ENCODE measurements around the gene SYT17. TPM values are rescaled to one million over a fixed set of nuclear protein-coding genes. Genes with fewer than 3 reads are reported as not detected.
"Not testable (repeated sequence)": the region's sequence is repeated elsewhere in the genome, so short reads cannot be mapped to it uniquely, and the experiment has no call there.

The SYT17 gene
- total RNA-seq, 1 experiment from 2014 or later: 10.6 TPM

DNA sequence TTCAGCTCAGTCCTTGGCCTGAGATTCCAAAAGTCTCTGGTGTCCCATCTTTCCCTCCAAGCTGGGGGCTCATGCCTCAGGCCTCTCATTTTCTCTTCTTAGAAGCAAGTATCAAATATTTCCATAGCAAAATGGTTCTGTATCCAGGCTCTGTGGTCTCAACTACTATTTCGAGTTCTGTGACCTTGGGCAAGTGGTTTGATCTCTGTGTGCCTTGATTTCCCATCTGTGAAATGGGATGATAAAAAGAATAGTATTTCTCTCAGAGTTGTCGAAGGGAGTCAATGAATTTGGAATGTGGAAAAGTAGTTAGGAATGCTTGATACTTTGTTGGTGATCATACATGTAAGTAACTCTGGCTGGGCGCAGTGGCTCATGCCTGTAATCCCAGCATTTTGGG lies 6.4 kb downstream of the SYT17 start:
- Histone ChIP-seq H3K36me3 (no peaks in the 10 kb centered on the region), H3K27me3 (no peaks in the 10 kb centered on the region), H3K9me3 (replicated peaks) (no peaks in the 10 kb centered on the region), H3K4me3 (no peak overlapping the region), H3K4me1 (0 out of 2 replicates have a peak, but pooled peaks cover under 1% of the 10 kb centered on the region), H3K27ac (no peak overlapping the region)
- no peak for DNase-seq

DNA sequence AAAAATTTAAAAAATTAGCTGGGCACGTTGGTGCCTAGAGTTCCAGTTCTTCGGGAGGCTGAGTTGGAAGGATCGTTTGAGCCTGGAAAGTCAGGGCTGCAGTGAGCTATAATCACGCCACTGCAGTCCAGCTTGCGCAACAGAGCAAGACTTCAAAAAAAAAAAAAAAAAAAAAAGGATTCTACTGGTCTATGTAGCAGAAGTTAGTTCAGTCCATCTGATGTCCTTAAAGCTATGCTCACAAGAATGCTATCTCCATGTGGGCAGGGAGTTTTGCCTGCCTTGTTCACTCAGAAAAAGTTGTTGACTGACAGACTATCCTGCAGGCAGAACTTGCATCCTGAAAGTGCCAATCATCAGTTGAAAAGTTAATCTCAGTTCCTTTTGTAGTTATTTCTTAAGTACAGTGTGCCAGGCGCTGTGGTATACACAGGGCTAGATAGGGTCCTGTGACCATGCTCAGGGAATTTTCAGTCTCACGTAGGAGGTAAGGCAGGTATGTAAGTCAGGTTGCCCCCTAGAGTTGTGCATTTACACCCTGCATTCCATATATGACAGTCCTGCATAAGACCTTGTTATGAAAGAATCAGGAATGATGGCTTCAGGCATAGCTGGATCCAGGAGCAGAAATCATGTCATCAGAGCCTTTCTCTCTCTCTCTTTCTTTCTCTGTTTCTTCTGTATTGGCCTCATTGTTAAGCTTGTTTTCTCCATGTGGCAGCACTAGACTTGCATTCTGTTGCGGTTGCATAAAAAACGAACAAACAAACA lies 7.6 kb downstream of the SYT17 start:
- no peak for DNase-seq
- Histone ChIP-seq H3K36me3 (no peaks in the 10 kb centered on the region), H3K4me1 (no peaks in the 10 kb centered on the region), H3K9me3 (replicated peaks) (no peaks in the 10 kb centered on the region), H3K4me3 (no peak overlapping the region), H3K27ac (no peak overlapping the region), H3K27me3 (no peaks in the 10 kb centered on the region)

DNA sequence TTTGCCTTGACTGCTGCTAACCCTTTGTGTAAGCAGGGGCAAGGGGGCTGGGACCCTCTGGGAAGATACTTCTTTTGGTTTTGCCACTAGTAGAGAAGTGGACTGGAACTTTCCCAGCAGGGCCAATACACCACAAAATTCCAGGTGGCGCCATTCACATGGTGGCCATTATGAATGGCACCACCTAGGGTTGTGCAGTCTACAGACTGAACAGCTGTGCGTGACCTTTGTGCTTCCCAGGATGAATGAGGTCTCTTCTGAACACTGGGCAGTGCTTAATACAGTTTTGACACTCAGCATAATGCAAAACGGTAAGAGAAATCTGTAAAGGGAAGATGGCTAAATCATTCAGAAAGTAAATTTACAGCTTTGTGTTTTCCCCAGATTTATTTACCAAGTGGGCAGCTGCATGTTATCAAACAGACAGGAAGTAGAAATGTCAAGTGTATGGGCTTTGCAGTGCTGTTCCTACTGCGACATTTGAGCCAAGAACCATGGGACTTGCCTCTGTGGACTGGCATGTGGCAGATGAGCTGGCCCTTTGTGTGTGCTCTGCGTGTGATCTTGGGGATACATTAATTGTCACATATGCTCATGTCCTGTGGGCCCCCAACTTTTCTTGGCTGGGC lies 9.2 kb downstream of the SYT17 start:
- H3K27me3 ChIP-seq: no peaks in the 10 kb centered on the region
- no peak for DNase-seq
- H3K27ac ChIP-seq: no peak overlapping the region
- H3K4me1 ChIP-seq: no peaks in the 10 kb centered on the region
- no peaks in the 10 kb centered on the region for H3K36me3 ChIP-seq
- H3K4me3 ChIP-seq: no peak overlapping the region
- H3K9me3 ChIP-seq (replicated peaks): no peaks in the 10 kb centered on the region

DNA sequence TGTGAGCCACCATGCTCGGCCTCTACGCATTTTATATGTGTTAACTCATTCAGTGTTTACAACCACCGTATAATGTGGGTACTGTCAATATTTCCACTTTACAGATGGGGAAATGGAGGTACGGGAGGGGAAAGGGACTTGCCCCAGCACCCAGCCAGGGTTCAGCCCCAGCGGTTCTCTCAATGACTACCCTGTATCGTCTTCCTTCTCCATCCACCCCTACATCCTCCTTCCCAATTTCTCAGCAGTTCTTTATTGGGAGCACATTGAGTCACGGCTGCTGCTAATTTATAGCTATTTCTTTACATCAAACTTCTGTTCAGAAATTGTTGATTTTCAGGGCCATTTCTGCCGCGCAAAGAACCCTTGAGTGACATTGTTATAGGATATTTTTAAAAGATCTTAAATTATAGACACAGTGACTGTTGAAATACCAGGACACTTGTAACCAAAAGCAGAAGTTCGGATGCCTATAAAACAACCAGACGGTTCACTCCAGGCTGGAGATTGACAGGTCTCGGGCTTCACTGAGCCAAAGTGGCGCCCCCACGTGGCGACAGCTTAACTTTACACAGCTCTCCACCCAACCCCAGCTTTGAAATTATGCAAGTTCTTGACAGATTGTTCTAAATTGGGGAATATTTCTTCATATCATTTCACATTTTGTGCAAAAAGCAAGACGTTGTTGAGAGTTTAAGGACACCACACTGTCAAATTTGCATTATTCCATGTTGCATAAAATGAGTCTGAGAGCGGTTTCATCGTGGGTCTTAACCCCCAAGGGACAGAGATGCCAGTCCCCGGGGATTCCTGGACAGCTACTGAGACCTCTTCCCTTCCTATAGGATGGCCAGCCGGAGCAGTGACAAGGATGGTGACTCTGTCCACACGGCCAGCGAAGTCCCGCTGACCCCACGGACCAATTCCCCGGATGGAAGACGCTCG lies 11.8 kb downstream of the SYT17 start:
- Histone ChIP-seq H3K27ac (no peak overlapping the region), H3K4me3 (no peak overlapping the region), H3K27me3 (no peaks in the 10 kb centered on the region), H3K36me3 (0 out of 2 replicates have a peak, but pooled peaks cover 3% of the 10 kb centered on the region), H3K9me3 (replicated peaks) (no peaks in the 10 kb centered on the region), H3K4me1 (no peaks in the 10 kb centered on the region)
- peak in 1 of 2 experiments; percentile 29 for DNase-seq

DNA sequence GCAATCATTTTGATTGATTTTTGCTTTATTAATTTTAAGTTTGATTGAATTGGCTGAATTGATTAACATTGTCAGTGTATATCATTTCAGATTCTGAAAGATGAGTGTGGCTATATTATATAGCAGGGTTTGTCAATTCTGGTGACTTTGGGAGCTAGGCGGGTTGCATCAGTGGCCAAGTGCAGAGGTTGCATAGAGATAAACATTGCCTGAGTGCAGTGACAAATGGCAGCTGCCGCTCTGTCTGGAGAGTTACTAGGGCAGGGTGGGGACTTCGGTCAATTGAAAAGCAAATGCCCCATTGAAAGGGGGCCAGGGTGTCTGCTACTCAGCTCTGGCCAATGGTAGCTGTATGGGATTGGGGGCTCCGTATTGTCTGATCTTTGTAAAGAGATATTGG lies 12.7 kb downstream of the SYT17 start:
- DNase-seq: no peak
- H3K36me3 ChIP-seq: 0 out of 2 replicates have a peak, but pooled peaks cover 3% of the 10 kb centered on the region
- H3K27me3 ChIP-seq: no peaks in the 10 kb centered on the region
- no peak overlapping the region for H3K27ac ChIP-seq
- no peaks in the 10 kb centered on the region for H3K4me1 ChIP-seq
- H3K4me3 ChIP-seq: no peak overlapping the region
- no peaks in the 10 kb centered on the region for H3K9me3 ChIP-seq (replicated peaks)

DNA sequence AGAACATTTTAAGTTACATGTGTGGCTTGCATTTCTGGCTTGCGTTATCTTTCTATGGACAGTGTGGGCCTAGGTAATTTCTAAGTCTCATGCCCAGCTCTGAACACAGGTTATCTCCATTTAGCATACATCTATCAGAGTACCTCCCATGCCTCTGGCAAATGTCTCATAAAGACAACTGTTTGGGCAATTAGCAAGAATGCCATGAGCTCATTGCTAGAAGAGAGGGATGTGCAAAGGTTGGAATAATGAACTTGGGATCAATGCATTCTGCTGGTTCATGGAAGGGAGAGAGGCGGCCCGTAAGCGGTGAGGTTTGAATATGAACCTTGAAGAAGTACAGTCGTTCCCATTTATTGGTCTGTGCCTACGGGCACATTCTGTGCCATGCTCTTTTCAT lies 14.4 kb downstream of the SYT17 start:
- Histone ChIP-seq H3K27me3 (no peaks in the 10 kb centered on the region), H3K9me3 (replicated peaks) (no peaks in the 10 kb centered on the region), H3K27ac (no peak overlapping the region), H3K4me3 (no peak overlapping the region), H3K4me1 (no peaks in the 10 kb centered on the region), H3K36me3 (peaks cover 3% of the 10 kb centered on the region; the same call in 1 of the 2 replicates)
- no peak for DNase-seq

DNA sequence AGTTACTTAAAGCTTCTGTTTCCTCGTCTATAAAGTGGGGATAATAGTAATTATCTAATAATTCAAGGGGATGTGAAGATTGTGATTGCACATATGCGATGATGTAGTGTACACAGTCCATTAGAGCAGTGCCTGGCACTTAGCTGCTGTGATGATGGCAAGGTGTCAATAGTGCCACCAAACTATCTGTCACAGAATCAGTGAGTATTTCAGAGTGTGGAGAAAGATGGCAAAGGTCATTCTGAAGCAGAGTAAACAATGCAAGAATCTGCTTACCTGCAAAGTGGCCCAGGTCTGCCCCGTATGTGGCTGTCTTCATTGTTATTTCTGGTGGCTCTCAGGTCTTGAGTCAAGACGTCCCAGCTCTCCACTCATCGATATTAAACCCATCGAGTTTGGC lies 15.1 kb downstream of the SYT17 start:
- DNase-seq: no peak
- 0 out of 2 replicates have a peak, but pooled peaks cover 5% of the 10 kb centered on the region for H3K9me3 ChIP-seq (replicated peaks)
- no peaks in the 10 kb centered on the region for H3K4me1 ChIP-seq
- no peak overlapping the region for H3K4me3 ChIP-seq
- H3K27ac ChIP-seq: no peak overlapping the region
- H3K36me3 ChIP-seq: peaks cover 5% of the 10 kb centered on the region
- no peaks in the 10 kb centered on the region for H3K27me3 ChIP-seq

DNA sequence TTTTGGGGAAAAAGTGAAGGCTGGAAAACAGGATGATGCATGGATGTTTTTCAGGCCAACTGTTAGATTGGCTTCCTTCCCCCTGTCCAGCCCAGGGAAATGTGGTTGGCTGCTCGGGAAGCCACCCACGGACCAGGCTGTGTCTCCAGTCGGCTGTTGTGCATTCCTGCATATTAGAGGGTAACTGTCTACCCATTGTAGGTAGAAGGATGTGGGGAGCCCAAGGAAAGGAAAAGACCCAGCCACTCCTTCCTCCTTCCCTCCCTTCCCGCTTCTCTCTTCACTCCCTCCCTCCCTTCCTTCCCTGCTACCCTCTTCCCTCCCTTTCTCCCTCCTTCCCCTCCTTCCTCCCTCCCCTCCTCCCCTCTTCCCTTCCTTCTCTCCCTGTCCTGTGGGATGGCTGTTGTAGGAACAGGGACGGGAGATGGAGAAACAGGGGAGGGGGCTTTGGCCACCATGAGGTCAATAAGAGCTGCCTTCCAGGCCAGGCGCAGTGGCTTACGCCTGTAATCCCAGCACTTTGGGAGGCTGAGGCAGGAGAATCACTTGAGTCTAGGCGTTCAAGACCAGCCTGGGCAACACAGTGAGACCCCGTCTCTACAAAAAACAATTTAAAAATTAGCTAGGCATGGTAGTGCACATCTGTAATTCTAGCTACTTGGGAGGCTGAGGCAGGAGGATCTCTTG lies 16.9 kb downstream of the SYT17 start:
- Histone ChIP-seq H3K4me3 (no peak overlapping the region), H3K4me1 (no peaks in the 10 kb centered on the region), H3K27me3 (no peaks in the 10 kb centered on the region), H3K27ac (no peak overlapping the region), H3K9me3 (replicated peaks) (0 out of 2 replicates have a peak, but pooled peaks cover 5% of the 10 kb centered on the region), H3K36me3 (peaks cover 5% of the 10 kb centered on the region)
- DNase-seq: no peak

DNA sequence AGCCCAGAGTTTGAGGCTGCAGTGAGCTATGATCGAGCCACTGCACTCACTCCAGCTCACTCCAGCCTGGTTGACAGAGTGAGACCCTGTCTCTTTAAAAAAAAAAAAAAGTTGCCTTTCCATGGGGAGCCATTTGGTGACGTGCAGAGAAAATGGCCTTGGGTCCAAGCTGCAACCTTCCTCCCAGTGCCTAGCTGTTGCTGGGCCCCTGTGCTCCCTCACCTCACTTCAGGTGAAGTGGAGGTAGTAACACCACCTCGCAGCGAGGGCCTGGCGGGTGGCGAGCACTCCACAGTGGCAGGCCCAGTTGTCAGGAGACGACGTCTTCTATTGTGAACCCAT lies 17.4 kb downstream of the SYT17 start:
- no peak for DNase-seq
- H3K27ac ChIP-seq: no peak overlapping the region
- H3K27me3 ChIP-seq: no peaks in the 10 kb centered on the region
- H3K9me3 ChIP-seq (replicated peaks): 0 out of 2 replicates have a peak, but pooled peaks cover 5% of the 10 kb centered on the region
- H3K36me3 ChIP-seq: peaks cover 5% of the 10 kb centered on the region
- H3K4me3 ChIP-seq: no peak overlapping the region
- no peaks in the 10 kb centered on the region for H3K4me1 ChIP-seq

DNA sequence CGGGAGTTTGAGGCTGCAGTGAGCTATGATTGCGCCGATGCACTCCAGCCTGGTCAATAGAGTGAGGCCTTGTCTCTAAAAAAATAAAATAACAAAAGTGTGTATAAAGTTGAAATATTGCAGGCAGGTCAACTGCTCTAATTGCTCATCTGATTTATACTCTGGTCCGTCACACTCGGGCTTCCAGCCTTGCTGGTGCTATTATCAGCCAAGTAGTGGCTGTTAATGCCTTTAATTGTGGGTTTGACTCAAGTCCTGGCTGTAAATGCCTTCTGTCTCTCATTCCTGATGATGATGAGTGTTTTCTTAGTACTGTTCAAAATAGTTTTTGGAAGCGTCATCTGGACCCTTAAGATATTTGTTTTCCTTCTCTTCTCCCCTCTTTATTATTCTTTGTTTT lies 18.4 kb downstream of the SYT17 start:
- DNase-seq: no peak

DNA sequence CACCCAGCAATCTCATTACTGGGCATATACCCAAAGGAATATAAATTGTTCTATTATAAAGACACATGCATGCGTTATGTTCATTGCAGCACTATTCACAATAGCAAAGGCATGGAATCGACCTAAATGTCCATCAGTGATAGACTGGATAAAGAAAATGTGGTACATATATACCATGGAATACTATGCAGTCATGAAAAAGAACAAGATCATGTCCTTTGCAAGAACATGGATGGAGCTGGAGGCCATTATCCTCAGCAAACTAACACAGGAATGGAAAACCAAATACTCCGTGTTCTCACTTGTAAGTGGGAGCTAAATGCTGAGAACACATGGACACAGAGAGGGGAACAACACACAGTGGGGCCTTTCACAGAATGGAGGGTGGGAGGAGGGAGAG lies 19.9 kb downstream of the SYT17 start:
- H3K27ac ChIP-seq: not testable (repeated sequence)

More for the DNA sequence above, 18.4 kb downstream of the SYT17 start:
- Histone ChIP-seq H3K36me3 (peaks cover 5% of the 10 kb centered on the region), H3K27me3 (no peaks in the 10 kb centered on the region), H3K4me1 (no peaks in the 10 kb centered on the region), H3K27ac (no peak overlapping the region), H3K9me3 (replicated peaks) (0 out of 2 replicates have a peak, but pooled peaks cover 5% of the 10 kb centered on the region), H3K4me3 (no peak overlapping the region)

DNA sequence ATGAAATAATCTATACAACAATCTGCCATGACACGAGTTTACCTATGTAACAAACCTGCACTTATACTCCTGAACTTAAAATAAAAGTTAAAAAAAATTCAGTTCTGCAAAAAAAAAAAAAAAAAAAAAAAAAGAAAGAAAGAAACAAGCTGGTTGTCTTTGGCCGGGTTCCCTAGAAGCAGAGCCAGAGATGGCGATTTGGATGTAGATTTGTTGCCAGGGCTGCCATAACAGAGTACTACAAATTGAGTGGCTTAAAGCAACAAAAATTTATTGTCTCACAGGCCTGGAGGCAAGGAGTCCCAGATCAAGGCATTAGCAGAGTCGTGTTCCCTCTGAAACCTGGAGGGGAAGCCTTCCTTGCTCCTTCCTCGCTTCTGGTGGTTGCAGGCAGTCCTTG lies 20.4 kb downstream of the SYT17 start:
- Histone ChIP-seq H3K4me3 (no peak overlapping the region), H3K27ac (no peak overlapping the region), H3K36me3 (peaks cover 5% of the 10 kb centered on the region), H3K27me3 (no peaks in the 10 kb centered on the region), H3K9me3 (replicated peaks) (0 out of 2 replicates have a peak, but pooled peaks cover 5% of the 10 kb centered on the region), H3K4me1 (no peaks in the 10 kb centered on the region)
- DNase-seq: no peak

More for the DNA sequence above, 19.9 kb downstream of the SYT17 start:
- H3K9me3 ChIP-seq (replicated peaks); H3K36me3 ChIP-seq; H3K4me1 ChIP-seq; H3K27me3 ChIP-seq; DNase-seq; H3K4me3 ChIP-seq: not testable (repeated sequence)

DNA sequence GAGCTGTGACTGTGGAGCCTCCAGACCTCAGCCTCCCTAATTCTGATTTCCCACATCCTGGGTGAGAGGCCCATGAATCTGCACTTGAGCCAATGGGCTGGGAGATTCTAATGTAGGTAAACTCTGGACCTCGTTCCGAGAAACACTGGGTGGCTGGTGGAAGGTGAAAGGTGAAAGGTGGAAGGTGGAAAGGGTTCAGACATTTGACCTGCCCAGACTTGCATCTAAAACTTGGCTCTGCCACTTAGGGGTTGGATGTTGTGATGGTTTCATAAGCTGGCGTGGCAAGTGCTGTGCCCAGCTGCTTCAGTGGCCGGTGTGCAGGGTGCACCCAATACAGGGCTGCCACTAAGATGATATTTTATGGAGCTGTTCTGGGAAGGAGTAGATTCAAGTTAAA lies 24.8 kb downstream of the SYT17 start:
- H3K9me3 ChIP-seq (replicated peaks): 0 out of 2 replicates have a peak, but pooled peaks cover 2% of the 10 kb centered on the region
- H3K4me1 ChIP-seq: no peaks in the 10 kb centered on the region
- DNase-seq: no peak
- H3K27me3 ChIP-seq: no peaks in the 10 kb centered on the region
- no peak overlapping the region for H3K4me3 ChIP-seq
- no peak overlapping the region for H3K27ac ChIP-seq
- peaks cover 1% of the 10 kb centered on the region for H3K36me3 ChIP-seq

DNA sequence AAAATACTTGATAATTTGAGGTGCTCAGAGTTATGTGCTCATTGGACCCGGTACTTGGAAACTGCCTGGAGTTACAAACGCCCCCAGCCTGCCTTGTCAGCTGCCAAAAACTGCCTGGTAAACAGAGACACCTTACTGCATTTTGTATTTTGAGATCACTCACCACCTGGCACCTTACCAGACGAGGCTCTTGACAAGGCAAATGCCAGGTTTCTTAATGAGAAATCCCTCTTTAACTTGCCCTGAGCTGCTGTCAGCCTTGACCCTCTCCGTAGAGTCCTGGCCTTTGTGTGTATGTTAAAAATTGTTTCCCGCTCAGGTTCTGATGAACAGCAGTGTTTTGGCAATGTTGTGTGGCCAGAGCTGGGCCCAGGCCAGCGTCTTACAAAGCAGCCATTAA lies 28.8 kb downstream of the SYT17 start:
- Histone ChIP-seq H3K36me3 (peaks cover 2% of the 10 kb centered on the region; the same call in 1 of the 2 replicates), H3K4me3 (no peak overlapping the region), H3K27me3 (no peaks in the 10 kb centered on the region), H3K27ac (no peak overlapping the region), H3K4me1 (no peaks in the 10 kb centered on the region), H3K9me3 (replicated peaks) (no peaks in the 10 kb centered on the region; the same call in 1 of the 2 replicates)
- DNase-seq: no peak
